Measurements from ENCODE around the gene ACACA. TPM values are rescaled to one million over a fixed set of nuclear protein-coding genes. Genes with fewer than 3 reads are reported as not detected.

Gene ACACA
- total RNA-seq, 1 donor from 2014 or later: 111 TPM

DNA sequence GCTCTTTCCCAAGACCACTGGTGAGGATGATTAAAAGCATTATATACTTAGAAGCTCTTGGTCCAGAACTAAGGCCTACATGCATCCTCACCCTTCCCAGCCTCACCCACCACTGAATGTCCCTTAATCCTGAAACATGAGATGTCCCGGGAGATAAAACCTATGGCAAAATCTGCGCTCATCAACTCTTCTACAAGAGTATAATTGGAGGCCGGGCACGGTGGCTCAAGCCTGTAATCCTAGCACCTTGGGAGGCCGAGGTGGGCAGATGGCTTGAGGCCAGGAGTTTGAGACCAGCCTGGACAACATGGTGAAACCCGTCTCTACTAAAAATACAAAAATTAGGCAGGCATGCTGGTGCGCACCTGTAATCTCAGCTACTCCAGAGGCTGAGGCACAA lies 13.3 kb downstream of the ACACA start:
- Mint-ChIP-seq H3K4me1 (ENCODE audit: low read depth) (no peaks in the 10 kb centered on the region), H3K4me3 (ENCODE audit: low read depth) (no peak overlapping the region), H3K9me3 (ENCODE audit: low read depth) (no peaks in the 10 kb centered on the region), H3K27ac (no peak overlapping the region), H3K27me3 (no peaks in the 10 kb centered on the region), H3K36me3 (ENCODE audit: insufficient read depth) (no peaks in the 10 kb centered on the region)
- DNase-seq (ENCODE audit: low spot score, unreplicated experiment): no peak
- TF ChIP-seq, protein P1, sequence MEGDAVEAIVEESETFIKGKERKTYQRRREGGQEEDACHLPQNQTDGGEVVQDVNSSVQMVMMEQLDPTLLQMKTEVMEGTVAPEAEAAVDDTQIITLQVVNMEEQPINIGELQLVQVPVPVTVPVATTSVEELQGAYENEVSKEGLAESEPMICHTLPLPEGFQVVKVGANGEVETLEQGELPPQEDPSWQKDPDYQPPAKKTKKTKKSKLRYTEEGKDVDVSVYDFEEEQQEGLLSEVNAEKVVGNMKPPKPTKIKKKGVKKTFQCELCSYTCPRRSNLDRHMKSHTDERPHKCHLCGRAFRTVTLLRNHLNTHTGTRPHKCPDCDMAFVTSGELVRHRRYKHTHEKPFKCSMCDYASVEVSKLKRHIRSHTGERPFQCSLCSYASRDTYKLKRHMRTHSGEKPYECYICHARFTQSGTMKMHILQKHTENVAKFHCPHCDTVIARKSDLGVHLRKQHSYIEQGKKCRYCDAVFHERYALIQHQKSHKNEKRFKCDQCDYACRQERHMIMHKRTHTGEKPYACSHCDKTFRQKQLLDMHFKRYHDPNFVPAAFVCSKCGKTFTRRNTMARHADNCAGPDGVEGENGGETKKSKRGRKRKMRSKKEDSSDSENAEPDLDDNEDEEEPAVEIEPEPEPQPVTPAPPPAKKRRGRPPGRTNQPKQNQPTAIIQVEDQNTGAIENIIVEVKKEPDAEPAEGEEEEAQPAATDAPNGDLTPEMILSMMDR (IDR thresholded peaks at IDR 0.05; ENCODE audit: unreplicated experiment): no peak

DNA sequence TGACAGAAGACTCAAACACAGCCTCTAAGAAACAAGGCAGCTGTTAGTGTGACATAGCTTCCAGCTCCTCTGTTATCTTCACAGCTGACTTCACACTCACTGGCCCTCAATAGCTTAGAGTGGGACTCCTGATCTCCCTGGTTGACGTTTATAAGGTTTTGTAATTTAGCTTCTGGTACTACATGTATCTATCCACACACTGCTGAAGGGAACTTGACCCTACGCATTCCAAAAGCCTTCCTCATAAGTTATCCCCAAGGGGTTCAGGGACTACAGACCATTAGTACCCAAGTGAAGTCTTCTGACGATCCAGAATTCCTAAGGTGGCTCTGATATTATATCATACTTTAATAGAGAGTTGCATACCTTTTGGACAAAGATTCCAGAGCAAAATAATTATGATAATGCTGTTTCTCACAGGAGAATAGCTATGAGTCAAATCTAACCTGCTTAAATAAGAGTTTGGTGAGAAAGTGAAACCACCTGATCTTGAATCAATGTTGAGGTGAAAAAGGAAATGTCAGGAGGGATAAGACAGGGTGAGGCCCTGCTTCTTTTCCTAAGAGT lies 14.5 kb downstream of the ACACA start:
- Mint-ChIP-seq H3K4me1 (ENCODE audit: low read depth) (no peaks in the 10 kb centered on the region), H3K27ac (no peak overlapping the region), H3K9me3 (ENCODE audit: low read depth) (no peaks in the 10 kb centered on the region), H3K27me3 (no peaks in the 10 kb centered on the region), H3K36me3 (ENCODE audit: insufficient read depth) (no peaks in the 10 kb centered on the region), H3K4me3 (ENCODE audit: low read depth) (no peak overlapping the region)
- DNase-seq (ENCODE audit: low spot score, unreplicated experiment): no peak
- TF ChIP-seq, protein P1 (IDR thresholded peaks at IDR 0.05; ENCODE audit: unreplicated experiment): no peak

- TF ChIP-seq, protein P1 (IDR thresholded peaks at IDR 0.05; ENCODE audit: unreplicated experiment): no peak
- H3K27ac Mint-ChIP-seq: no peak overlapping the region
- DNase-seq (ENCODE audit: low spot score, unreplicated experiment): no peak
- H3K36me3 Mint-ChIP-seq (ENCODE audit: insufficient read depth): no peaks in the 10 kb centered on the region
- H3K4me3 Mint-ChIP-seq (ENCODE audit: low read depth): no peak overlapping the region
- no peaks in the 10 kb centered on the region for H3K9me3 Mint-ChIP-seq (ENCODE audit: low read depth)
- no peaks in the 10 kb centered on the region for H3K27me3 Mint-ChIP-seq
- no peaks in the 10 kb centered on the region for H3K4me1 Mint-ChIP-seq (ENCODE audit: low read depth)
Observed at GRCh38 chr17:37391146-37391545, 15.5 kb downstream of the ACACA start.

GRCh38 chr17:37389160-37389559 lies 17.5 kb downstream of the ACACA start:
- H3K4me3 Mint-ChIP-seq (ENCODE audit: low read depth): no peak overlapping the region
- H3K9me3 Mint-ChIP-seq (ENCODE audit: low read depth): no peaks in the 10 kb centered on the region
- no peak for DNase-seq (ENCODE audit: low spot score, unreplicated experiment)
- no peaks in the 10 kb centered on the region for H3K27me3 Mint-ChIP-seq
- H3K36me3 Mint-ChIP-seq (ENCODE audit: insufficient read depth): no peaks in the 10 kb centered on the region
- TF ChIP-seq, protein P1 (IDR thresholded peaks at IDR 0.05; ENCODE audit: unreplicated experiment): no peak
- H3K4me1 Mint-ChIP-seq (ENCODE audit: low read depth): no peaks in the 10 kb centered on the region
- H3K27ac Mint-ChIP-seq: no peak overlapping the region

DNA sequence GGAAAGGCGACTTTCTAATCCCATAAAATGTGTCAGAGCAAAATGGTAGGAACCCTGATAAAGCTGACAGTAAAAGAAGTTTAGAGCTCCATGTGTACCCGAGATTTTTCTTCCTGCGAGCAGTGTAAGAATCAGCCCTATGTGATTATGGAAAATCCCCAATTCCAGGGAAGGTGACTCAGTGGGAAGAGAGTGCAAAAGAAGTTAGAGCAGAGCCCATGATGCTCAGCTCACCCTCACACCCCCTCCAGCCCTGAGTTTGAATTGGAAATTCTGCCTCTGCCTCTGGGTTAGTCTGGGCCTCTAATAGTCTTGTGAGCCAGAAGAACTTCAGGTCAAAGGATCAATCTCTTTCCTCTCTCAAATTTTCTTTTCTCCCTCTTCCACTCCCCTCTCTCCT lies 18.4 kb downstream of the ACACA start:
- TF ChIP-seq, protein P1 (IDR thresholded peaks at IDR 0.05; ENCODE audit: unreplicated experiment): no peak
- H3K9me3 Mint-ChIP-seq (ENCODE audit: low read depth): no peaks in the 10 kb centered on the region
- no peaks in the 10 kb centered on the region for H3K4me1 Mint-ChIP-seq (ENCODE audit: low read depth)
- H3K36me3 Mint-ChIP-seq (ENCODE audit: insufficient read depth): no peaks in the 10 kb centered on the region
- DNase-seq (ENCODE audit: low spot score, unreplicated experiment): no peak
- H3K27me3 Mint-ChIP-seq: no peaks in the 10 kb centered on the region
- H3K27ac Mint-ChIP-seq: no peak overlapping the region
- H3K4me3 Mint-ChIP-seq (ENCODE audit: low read depth): no peak overlapping the region
